OCI-LY7 (cell line): ENCODE data around the gene PLCB3. TPM values are rescaled to one million over a fixed set of nuclear protein-coding genes. Genes with fewer than 3 reads are reported as not detected.

ENCODE experiments used
- BruUV-seq: library from RNA; stranded (reverse); fragments of 400-500 nt; replicated peaks from 2 replicates; lab custom pipeline; 2021; lab: Mats Ljungman, UMichigan
- CTCF ChIA-PET: fragments of 300-600 bp; sonication (Branson Sonifier 250); formaldehyde crosslinking; loops from one replicate; lab custom pipeline; 2022; ENCODE audit warnings: antibody characterized with exemption; ENCODE audit not compliant: unreplicated experiment; lab: Charles Lee
- POLR2A ChIA-PET: fragments of 300-600 bp; sonication (Branson Sonifier 250); formaldehyde crosslinking; loops from one replicate; lab custom pipeline; 2022; ENCODE audit warnings: antibody characterized with exemption; lab: Charles Lee
- DNase-seq: peaks from one replicate; pipeline ENCODE4 v3.0.0-alpha.2; 2015; ENCODE audit warnings: low spot score
- H2AFZ ChIP-seq: fragments of 200-600 bp; sonication (generic), shearing (Covaris generic); 2 replicates; pipeline ENCODE4 v1.6.1; 2014; ENCODE audit warnings: mild to moderate bottlenecking, antibody characterized with exemption, low read length, moderate library complexity
- H3K27ac ChIP-seq: fragments of 200-600 bp; sonication (generic); 2 replicates; pipeline ENCODE4 v1.5.1; 2014; ENCODE audit warnings: mixed run types, low read depth, mild to moderate bottlenecking, moderate library complexity, low read length, inconsistent platforms; ENCODE audit not compliant: poor library complexity, severe bottlenecking
- H3K36me3 ChIP-seq: fragments of 200-600 bp; sonication (generic); 2 replicates; pipeline ENCODE4 v1.6.1; 2014; ENCODE audit warnings: mild to moderate bottlenecking, antibody characterized with exemption, low read length, moderate library complexity, mixed read lengths; ENCODE audit not compliant: insufficient read depth
- H3K4me1 ChIP-seq: fragments of 200-600 bp; sonication (generic); 2 replicates; pipeline ENCODE4 v1.5.1; 2014; ENCODE audit warnings: mild to moderate bottlenecking, low read length; ENCODE audit not compliant: insufficient read depth, poor library complexity, severe bottlenecking
- H3K4me2 ChIP-seq: fragments of 200-600 bp; sonication (generic); 2 replicates; pipeline ENCODE4 v1.6.1; 2014; ENCODE audit warnings: mild to moderate bottlenecking, low read length
- H3K4me3 ChIP-seq: fragments of 200-600 bp; sonication (generic); 2 replicates; pipeline ENCODE4 v1.5.1; 2014; ENCODE audit warnings: mild to moderate bottlenecking, low read depth, low read length; ENCODE audit not compliant: poor library complexity, severe bottlenecking
- H3K79me2 ChIP-seq: fragments of 200-600 bp; sonication (generic); 2 replicates; pipeline ENCODE4 v1.6.1; 2016; ENCODE audit warnings: low read depth, mild to moderate bottlenecking, low read length, moderate library complexity, mixed read lengths; ENCODE audit not compliant: insufficient read depth
- H3K9me2 ChIP-seq: fragments of 200-600 bp; sonication (generic); 2 replicates; pipeline ENCODE4 v1.6.1; 2016; ENCODE audit warnings: mild to moderate bottlenecking, low read length, mixed read lengths; ENCODE audit not compliant: insufficient read depth
- H3K9me3 ChIP-seq: fragments of 200-600 bp; sonication (generic); 2 replicates; pipeline ENCODE4 v1.6.1; 2014; ENCODE audit warnings: mild to moderate bottlenecking, mixed run types, low read length, mixed read lengths
- H4K20me1 ChIP-seq: fragments of 200-600 bp; sonication (generic); 2 replicates; pipeline ENCODE4 v1.6.1; 2014; ENCODE audit warnings: mild to moderate bottlenecking, antibody characterized with exemption, low read length, moderate library complexity, mixed read lengths; ENCODE audit not compliant: insufficient read depth
- CTCF ChIP-seq: fragments of 200-600 bp; sonication (generic); conservative IDR thresholded peaks from 2 replicates; pipeline ENCODE4 v1.5.1; 2014; ENCODE audit warnings: mild to moderate bottlenecking, antibody characterized with exemption, low read length, moderate library complexity, mixed read lengths
- EZH2phosphoT487 ChIP-seq: fragments of 200-600 bp; sonication (generic); IDR thresholded peaks from 2 replicates; pipeline ENCODE4 v1.6.1; 2018; ENCODE audit warnings: low read depth, borderline replicate concordance, mild to moderate bottlenecking, mixed run types, antibody characterized with exemption, low read length, moderate library complexity, mixed read lengths
- intact Hi-C: fragments of 100-400 bp; cut with micrococcal nuclease; formaldehyde crosslinking; loops from one replicate; pipeline ENCODE4 v1.10.0; 2022; ENCODE audit not compliant: unreplicated experiment
- total RNA-seq, 2 experiments: library from RNA; depleted of rRNA in 1 of 2; stranded (reverse); fragments of >200 nt in 1 of 2; shearing (Covaris generic) in 1 of 2; gene quantifications; 2 replicates each; pipeline ENCODE4 v1.2.3, GENCODE V29; 2014 to 2022

The PLCB3 gene
- total RNA-seq, 2 experiments from 2014 or later = 7.6 to 10.3 TPM

- no peak for TF ChIP-seq EZH2phosphoT487
- no peak for TF ChIP-seq CTCF
- POLR2A ChIA-PET = no interaction called here
- BruUV-seq = no TSS peak
Measured at GRCh38 chr11:64276653-64277431, 25.5 kb downstream of the PLCB3 start.

GRCh38 chr11:64278576-64279190, 27.4 kb downstream of the PLCB3 start:
- BruUV-seq = no TSS peak
- Histone ChIP-seq H4K20me1 (no peaks in the 10 kb centered on the region), H3K9me2 (no peaks in the 10 kb centered on the region), H3K9me3 (no peaks in the 10 kb centered on the region), H3K36me3 (peaks cover 18% of the 10 kb centered on the region), H3K79me2 (no peaks in the 10 kb centered on the region), H2AFZ (no peak overlapping the region), H3K27ac (no peak overlapping the region), H3K4me2 (no peak overlapping the region), H3K4me1 (no peaks in the 10 kb centered on the region), H3K4me3 (no peak overlapping the region)
- ChIA-PET CTCF (no interaction called here), POLR2A (no interaction called here)
- no peak for TF ChIP-seq EZH2phosphoT487
- no peak for TF ChIP-seq CTCF
- intact Hi-C loops = no loop called here
- no peak for DNase-seq

More at GRCh38 chr11:64276653-64277431, 25.5 kb downstream of the PLCB3 start:
- no peaks in the 10 kb centered on the region for H3K9me3 ChIP-seq
- no peak for DNase-seq
- no peaks in the 10 kb centered on the region for H4K20me1 ChIP-seq
- H3K4me3 ChIP-seq = no peak overlapping the region
- intact Hi-C loops = no loop called here
- no peak overlapping the region for H2AFZ ChIP-seq
- H3K36me3 ChIP-seq = peaks cover 13% of the 10 kb centered on the region; the same call in 1 of the 2 replicates
- peaks cover 9% of the 10 kb centered on the region for H3K4me1 ChIP-seq
- peaks cover 9% of the 10 kb centered on the region; the same call in 1 of the 2 replicates for H3K79me2 ChIP-seq
- no peak overlapping the region for H3K4me2 ChIP-seq
- H3K9me2 ChIP-seq = no peaks in the 10 kb centered on the region
- CTCF ChIA-PET = no interaction called here
- H3K27ac ChIP-seq = no peak overlapping the region
